ENCODE results near the gene C1QTNF12.

C1QTNF12 gene

DNA sequence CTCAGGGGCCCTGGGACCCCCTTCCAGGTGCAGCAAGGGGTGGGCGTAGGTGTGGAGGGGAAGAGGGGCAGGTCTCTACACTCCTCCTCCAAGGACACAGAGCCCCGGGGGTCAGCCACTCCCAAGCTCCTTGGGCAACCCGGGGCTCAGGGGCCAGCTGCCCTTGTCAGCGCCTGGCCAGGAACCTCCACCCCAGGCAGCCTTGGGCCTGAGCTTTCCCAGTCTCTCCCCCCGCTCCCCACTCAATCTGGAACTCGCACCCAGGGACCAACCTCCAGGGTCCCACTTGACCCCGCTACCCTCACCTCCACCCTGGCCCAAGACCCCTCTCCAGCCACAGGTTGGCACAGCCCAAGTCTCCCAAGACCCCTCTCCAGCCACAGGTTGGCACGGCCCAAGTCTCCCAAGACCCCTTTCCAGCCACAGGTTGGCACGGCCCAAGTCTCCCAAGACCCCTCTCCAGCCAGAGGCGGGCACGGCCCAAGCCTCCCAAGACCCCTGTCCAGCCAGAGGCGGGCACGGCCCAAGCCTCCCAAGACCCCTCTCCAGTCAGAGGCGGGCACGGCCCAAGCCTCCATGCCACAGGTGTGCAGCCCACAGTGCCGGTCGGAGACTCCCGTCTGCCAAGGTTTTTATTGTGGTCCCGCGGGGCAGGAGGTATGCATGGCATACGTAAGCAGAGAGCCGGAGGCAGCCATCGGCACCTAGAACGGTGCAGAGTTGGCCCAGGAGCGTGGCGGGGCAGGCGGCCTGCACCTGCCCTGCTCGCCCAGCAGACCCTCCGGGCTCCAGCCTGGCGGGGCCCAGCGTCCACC, 35.6 kb downstream of the C1QTNF12 start:
- DNase-seq: peak; percentile 31

DNA sequence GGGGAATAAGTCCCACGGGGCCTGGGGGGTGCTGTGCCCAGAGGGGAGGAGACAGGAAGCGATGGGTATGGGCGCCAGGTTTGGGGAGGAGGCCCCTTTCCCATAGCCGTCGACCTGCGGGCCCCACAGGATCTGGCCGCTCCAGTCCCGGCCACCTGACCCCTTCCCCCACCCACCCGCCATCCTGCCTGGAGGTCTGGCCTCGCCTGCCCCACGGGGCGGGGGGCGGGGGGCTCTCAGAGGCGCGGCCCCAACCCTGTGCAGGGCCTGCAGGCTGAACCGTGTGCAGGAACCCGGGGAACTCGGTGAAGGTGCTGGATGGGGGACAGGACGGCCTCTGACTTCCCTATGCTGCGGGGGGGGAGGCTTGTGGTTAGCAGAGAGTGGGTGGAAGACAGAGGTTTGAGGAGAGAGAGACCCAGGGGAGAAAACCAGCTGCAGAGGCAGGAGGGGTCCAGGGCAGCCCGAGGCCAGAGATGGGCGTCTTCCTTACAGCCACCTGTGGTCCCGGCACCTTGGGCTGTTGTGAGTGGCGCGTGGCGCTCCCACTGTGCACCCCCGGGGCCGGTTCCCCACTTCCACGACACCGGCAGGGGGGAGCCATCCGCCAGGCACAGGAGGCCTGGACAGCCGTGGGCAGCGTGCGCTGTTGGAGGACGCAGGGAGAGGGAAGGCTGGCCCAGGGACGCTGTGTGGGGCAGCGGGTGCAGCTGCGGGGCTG, 37.6 kb downstream of the C1QTNF12 start:
- DNase-seq: peak; percentile 61

DNA sequence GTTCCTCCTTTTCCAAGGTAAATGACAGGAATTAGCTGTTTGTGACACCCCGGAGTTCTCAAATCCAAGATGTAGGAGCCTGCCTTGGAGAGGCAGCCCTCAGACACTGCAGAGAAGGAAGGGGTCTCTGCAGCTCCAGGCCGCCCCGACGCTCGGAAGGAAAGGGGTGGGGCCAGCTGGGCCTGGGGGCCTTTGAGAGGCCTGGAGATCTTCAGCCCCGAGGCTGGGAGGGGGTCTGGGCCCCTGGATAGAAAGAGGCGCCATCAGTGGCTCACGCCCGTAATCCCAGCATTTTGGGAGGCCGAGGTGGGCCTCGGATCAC, 39.0 kb downstream of the C1QTNF12 start:
- DNase-seq: no peak

DNA sequence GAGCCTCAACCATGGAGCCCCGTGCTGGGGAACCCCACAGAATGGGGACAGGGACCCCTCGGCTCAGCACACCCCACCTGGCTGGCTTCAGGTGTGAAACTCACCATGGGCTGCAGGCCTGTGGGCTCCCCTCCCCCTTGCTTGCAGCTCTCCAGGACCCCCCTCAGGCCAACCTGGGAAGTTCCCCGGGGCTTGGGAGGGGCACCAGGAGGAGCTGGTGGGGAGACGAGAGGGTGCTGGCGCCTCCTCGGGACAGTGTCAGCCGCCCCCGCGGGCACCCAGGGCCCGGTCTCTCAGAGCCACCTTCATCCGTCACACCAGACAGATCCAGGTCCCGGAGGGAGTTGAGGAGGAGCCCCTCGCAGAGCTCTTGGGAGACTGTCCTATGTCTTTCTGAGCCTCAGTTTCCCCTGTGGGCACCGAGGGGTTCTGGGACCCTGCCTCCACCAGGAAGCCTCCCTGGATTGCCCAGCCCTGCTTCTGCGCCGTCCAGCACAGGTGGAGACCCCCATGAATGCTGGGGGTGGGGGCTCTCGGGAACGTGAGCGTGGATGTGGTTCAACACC, 39.5 kb downstream of the C1QTNF12 start:
- peak; percentile 46 for DNase-seq

DNA sequence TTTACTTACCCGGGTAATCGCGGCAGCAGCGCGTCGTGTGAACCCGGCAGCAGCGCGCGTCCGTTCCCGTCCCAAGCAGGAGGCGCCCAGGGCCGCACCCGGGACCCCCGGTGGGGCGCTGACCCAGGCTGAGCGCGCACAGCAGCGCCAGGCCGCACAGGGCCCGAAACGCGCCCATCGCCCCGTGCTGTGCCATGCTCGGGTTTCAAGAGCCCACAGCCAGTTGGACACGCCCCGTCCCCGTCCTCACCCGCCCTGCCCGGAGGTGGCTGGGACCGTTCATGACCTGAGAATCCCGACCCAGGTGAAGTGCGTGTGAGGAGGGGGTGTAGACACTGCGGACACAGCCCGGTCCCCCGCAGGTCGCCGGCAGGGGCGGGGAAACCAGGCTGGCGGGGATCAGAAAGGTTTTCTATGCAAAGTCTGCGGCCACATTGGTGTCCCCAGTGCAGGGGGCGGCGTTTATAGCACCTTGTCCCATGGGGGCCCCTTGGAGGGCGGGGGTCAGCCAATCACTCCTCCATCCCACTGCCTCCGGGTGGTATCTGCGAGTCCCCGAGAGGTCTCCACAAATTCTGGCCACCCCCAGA, 40.1 kb downstream of the C1QTNF12 start, which contains the start of gene TNFRSF18:
TSS of gene TNFRSF18 (minus strand) at position 217 of the 590 bp plus-strand sequence. CDS start at position 196, 21 bp downstream.
- peak; percentile 66 for DNase-seq

DNA sequence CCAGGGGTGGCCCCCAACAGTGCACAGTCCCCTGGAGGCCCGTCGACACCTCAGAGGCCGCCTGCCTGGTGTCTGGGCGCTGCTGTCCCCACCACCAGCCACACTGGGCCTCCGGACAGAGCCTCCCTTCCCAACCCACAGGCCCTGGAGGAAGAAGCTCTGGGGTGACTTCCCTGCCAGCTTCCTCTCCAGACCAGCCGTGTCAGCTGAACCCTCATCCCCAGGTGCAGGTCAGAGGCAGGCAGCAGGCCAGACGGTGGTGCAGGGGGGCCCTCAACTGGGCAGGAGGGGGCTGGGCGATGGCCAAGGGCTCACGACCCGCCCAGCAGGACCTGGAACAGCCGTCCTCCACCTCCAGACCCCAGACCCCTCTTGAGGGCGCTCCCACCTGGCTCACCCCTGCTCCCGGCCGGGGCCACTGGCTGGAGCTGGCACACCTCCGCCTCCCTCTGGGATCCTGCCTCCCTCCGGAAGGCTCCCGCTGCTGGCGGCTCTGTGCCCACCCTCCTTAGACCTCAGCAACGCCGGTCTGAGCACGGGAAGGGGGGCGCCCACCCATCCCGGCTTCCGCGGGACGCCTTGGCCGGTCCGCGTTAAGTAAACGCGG, 40.6 kb downstream of the C1QTNF12 start:
- DNase-seq: peak; percentile 47

DNA sequence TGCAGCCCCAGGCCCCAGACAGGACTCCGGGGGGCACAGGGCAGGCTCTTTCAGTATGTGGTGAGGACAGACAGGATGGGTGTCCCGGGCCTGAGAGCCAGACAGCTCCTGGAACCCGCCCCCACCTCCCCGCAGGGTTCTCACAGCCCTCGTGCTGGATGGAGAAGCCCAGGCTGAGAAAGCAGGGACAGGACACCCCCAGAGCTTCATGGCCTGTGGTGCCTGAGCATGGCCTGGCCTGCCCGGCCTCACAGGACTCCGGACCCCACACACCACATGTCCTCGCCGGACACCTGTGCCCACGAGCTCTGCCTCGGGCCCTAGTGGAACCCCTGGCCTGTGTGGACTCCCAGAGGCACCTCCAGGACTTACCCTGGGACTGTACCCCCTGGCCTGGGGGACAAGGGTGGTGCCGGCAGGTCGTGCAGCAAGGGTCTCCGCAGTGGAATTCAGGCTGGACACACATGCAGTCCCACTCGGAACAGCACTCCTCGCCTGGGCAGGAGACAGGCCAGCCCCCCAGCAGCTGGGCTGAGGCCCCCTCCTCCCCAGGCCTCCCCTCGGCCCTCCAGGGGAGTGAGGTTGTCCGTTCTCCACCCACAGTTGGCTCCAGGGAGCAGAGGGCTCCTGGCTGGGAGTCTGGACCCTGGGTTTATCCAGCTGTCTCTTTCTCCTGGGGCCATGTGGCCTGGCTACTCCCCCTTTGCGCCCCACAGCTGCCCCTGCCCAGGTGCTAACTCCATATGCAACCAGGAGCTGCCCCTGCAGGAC, 41.3 kb downstream of the C1QTNF12 start:
- peak; percentile 49 for DNase-seq

DNA sequence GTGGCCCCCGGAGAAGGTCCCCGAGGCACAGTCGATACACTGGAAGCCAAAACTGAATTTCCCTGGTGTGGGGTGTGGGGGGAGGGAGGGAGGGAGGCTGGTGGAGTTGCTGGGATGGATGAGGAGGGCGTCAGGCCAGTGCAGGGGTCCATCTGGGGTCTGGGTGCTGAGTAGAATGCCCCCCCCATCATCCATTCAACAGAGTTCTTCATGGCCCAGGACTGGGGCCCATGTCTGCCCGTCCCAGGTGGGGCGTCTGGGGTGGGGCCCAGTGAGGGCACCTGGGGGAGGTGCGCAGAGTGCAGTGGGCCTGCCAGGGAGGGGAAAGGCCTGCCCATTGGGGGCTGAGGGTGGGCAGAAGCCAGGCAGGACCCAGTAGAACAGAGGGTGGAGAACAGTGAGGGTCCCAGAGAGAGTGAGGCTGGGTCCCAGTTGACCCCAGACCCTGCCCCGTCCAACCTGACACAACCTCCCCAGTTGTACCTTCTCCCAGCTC, 42.0 kb downstream of the C1QTNF12 start:
- no peak for DNase-seq

DNA sequence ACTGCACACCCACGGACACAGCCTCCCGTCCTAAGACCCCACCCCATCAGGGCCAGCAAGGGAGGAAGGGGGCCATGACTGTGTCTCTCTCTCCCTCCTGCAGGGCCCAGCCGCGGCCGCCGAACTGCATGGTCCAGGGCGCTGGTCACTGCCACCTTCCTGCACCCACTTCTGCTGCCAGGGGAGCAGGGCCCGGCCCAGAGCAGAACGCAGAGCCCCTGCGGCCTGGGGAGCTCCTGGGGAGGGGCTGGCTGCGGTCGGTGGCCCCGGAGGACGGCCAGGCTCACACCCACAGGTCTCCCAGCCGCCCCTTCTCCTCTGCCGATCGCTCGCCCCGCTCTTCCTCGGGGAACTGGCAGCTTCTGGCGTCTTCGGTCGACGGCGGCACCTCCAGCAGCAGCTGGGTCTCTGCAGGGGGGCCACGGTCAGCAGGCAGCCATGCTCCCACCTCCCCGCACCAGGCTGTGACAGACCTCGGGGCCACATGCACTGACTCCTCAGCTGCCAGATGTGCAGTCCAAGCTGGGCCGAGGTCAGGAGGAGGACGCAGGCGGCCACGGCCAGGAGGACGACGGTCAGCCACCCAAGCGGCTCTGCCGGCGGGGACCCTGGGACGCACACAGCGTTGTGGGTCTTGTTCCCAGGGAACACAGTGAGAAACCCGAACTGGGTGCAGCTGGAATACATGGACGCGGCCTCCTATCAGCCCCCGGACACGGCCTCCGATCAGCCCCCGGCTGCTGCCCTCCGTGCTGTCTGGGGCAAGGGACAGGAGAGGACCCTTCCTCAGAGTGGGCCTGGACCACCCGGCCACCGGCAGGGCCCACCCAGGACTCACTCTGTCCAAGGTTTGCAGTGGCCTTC, 42.7 kb downstream of the C1QTNF12 start:
- DNase-seq: peak; percentile 37

DNA sequence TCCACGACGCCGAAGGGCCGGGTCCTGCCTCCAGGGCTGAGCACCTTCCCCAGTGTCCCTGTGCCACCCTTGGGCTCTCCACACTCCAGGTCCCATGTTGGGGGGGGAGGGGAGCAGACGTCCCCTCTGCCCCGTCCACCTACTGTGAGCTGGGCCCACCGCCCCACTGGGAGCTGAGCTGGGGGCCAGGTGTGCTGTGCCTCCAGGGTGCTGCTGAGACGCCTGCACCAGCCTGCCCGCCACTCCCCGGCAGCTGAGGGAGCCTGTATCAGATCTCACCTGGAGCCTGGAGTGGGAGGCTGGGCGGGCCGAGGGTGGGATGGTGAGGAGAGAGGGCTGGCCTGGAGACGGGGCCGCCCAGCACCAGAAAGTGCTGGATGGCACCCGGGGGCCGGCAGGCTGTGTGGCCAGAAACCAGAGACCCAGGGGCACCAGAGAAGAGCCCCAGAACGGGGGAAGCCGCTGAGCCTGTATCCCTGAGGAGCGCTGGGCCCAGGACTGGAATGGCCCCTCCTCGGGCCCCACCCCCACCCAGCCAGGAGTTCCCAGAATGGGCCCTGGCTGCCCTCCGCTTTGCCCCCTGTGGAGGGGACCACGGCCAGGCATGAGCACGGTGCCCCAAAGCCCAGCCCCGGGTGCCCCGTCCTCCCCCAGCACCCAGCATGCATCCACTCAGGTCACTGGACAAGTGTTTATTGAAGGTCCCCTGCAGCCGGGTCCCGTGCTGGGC, 43.5 kb downstream of the C1QTNF12 start:
- peak; percentile 43 for DNase-seq

DNA sequence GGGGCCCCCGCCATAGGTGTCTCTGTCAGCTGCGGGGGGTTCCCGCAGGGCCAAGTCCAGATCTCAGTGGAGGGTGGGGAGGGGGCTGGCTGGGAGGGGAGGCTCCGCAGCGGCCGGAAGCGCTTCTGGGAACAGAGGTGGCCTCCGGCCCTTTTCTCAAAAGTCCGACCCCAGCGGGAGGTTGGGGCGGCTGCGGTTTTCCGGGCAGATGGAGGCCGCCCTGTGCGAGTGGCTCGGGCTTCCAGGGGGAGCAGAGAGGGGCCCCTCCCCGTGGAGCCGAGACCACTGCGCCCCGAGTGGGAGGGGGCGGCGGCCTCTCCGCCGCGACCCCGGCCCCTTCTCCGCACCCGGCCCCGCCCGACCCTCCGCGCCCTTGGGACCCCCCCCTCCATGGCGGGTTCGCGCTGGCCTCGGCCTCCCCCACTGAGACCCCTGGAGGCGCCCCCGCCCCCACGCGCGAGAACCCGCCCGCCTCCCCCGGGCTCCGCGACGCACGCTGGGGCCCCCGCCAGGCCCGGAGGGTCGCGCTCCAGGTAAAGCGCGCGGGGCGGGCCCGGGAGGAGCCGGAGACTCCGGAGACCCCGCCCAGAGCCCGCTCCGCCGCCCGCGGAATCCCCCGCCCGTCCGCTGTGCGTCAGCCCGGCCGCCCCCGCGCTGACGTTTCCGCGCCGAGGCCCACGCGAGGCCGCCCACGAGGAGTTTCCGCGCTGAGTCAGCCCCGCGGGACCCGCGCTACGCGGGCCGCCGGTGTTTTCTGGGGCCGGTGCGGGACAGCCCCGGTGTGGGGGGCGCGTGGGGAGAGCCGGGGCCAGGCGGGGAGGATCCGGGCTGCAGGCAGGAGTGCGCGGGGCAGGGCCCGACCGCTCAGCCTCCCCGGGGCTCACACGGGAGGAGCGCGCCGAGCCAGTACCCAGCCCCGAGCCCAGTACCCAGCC, 45.4 kb downstream of the C1QTNF12 start:
- DNase-seq: peak; percentile 95

DNA sequence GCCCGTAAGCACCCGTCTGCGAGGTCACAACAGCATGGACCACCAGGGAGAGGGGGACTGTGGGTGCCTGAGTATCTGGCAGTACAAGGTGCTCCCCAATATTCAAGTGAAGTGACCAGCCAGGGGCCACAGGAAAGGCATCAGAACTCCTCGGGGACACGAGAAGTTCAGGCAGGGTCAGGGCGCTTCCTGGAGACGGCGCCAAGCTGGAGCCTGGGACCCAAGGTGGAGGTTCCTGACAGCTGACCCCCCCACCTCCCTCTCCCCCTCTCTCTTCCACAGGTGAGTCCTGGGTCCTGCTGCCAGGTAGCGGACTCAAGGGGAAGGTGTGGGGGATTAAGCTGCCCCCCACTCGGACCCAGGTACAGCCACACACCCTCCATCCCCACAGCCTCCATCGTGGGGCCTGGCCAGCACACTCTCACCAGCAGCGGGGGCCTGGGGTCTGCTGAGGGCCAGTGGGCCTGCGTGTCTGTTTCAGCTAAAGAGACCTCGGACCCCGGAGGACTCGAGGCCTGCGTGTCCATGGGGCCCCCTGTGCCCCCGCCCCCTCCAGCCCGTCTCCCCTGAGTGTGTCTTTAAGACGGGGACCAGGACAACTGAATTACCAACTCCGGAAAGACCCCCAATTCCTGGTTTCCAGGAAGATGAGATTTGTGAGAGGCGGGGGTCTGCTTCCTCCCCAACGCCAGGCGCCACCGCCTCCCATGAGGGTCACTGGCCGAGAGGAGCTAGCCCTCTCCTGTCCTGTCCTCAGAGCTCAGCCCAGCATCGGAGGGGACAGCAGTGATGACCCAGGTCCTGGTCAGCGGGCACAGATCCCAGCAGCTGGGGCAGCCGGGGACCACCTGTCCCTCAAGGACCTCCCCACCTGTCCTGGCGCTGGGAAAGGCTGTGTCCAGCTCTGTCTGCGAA, 46.3 kb downstream of the C1QTNF12 start:
- DNase-seq: peak; percentile 35

DNA sequence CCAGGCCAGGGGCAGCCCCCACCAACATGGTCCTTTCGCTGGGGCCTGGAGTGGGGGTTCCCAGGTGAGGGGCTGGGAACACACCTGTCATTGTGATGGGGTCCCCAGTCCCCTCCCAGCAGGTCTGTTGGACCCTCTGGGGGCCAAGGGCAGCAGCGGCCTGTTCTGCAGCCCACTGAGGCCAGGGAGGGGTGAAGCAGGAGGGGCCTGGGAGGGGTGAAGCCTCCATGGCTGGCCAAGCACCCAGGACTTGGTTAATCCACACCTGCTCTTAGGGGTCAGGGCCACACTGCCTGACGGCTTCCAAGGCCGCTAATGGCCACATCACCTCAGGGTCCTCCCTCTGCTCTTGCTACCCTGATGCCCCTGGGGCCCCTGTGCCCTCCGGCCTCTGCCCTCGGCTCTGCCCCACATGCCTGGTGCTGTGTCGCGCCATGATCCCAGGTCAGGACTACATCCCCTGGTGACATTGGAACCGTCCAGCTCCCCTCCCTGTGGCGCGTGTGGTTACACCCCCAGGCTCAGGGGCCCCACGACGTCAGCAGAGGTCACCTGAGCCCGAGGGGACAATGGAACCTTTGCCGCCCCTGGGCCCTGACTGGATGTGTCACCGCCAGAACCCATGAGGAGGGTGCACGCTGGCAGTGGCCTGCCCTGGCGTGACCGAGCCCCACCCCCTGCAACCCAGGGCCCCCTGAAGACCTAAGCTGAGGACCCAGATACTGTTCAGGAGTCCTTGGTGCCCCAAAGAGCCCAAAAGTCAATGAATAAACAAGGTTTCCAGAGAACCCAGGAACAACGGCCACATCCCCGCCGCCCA, 47.2 kb downstream of the C1QTNF12 start:
- DNase-seq: peak; percentile 36

DNA sequence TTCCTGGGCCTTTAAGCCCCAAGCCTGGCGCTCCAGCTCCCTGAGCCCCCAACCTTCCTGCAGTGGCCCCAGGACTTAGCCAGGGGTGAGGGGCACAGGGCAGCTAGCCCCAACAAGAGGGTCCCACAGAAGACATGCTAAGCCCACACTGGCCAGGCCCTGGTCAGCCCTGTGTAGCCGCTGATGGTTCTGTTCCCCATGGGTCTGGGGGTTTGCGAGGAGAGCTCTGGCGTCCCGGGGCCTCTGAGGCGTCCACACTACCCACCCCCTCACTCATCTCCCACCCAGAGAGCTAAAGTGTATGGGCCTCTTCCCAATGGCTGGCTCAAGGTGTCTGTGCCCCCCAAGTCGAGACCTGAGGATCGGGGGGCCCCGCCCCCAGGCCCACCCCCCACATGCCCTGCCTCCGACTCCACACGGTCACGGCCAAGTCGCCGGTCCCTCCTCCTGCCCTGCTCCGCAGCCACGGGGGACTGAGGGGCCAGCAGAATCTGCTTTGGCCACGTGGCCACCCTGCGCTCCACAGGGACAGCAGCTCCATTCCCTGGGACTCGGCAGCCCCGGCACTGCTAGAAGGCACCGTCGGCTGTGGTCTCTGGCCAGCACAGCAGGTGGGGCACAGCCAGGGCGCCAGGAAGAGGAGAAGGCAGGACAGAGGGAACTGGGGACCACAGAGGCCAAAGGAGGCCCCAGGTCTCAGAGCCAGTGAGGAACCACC, 47.9 kb downstream of the C1QTNF12 start:
- DNase-seq: no peak

DNA sequence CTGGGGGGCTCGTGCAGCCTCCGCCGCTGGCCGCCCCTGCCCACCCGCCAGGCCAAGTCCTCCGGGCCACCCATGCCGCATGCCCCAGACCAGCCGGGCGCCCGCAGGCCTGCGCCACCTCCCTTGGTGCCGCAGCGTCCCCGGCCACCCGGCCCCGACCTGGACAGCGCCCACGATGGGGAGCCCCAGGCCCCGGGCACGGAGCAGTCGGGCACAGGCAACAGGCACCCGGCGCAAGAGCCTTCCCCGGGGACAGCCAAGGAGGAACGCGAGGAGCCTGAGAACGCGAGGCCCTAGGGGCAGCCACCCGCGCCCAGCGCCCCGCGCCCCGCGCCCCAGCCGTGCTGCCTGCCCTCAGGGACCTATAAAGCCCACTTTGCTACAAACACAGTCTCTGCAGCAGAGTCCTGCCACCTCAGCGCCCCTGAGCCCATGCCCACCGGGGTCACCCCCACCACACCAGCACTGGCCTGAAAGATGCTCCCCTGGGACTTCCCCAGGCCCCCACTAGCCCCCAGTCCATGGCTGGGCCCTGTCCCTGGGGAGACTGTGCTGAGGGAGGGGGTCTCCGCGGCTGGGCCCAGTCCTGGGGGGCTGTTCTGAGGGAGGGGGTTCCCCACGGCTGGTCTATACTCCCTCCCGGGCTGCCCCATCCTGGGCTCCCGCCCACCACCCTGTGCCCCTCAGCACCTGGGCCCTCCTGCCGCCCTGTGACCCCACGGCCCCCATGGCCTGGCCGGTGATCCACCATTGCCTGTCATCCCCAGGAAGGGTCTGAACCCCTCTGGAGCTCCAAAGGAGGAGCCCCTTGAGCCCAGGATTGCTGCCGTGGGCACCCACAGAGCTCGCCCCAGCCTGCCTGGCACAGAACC, 48.7 kb downstream of the C1QTNF12 start:
- peak; percentile 27 for DNase-seq

DNA sequence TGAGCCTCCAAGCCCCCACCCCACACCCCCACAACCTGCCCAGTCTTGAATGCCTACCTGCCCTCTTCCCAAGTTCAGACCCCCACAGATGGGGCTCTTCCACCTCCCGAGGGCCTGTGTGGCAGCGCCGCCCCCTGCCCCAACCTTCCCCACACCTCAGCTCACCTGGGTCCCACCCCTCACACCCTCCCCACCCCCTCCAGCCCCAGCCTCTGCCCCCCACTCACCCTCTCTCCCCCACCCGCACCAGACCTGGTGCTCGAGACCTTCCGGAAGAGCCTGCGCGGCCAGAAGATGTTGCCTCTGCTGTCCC, 49.4 kb downstream of the C1QTNF12 start:
- DNase-seq: no peak
